HepG2 (cell line): Measurements from ENCODE around the gene RHOG. TPM values are rescaled to one million over a fixed set of nuclear protein-coding genes. Genes with fewer than 3 reads are reported as not detected.

ENCODE experiments used
- BRD4 ChIP-seq: sonication (generic); formaldehyde crosslinking; IDR thresholded peaks from 2 replicates; pipeline ENCODE4 v1.4.0; 2020; ENCODE audit warnings: missing genetic modification reagents
- MLLT10 ChIP-seq: sonication (generic); formaldehyde crosslinking; IDR thresholded peaks from 2 replicates; pipeline ENCODE4 v1.4.0; 2020; ENCODE audit warnings: missing genetic modification reagents
- MTF1 ChIP-seq: sonication (generic); formaldehyde crosslinking; IDR thresholded peaks from 2 replicates; pipeline ENCODE4 v1.5.0; 2020; ENCODE audit warnings: missing genetic modification reagents
- NFE2 ChIP-seq: sonication (generic); formaldehyde crosslinking; IDR thresholded peaks from 2 replicates; pipeline ENCODE4 v1.4.0; 2020; ENCODE audit warnings: missing genetic modification reagents
- NFIC ChIP-seq: IDR thresholded peaks from 2 replicates; pipeline ENCODE4 v1.6.1; 2012; ENCODE audit warnings: mild to moderate bottlenecking, low read length, inconsistent platforms
- NFYB ChIP-seq: sonication (generic); formaldehyde crosslinking; IDR thresholded peaks from 2 replicates; pipeline ENCODE4 v1.4.0; 2020; ENCODE audit warnings: missing genetic modification reagents
- SNAPC4 ChIP-seq: sonication (generic); formaldehyde crosslinking; IDR thresholded peaks from 2 replicates; pipeline ENCODE4 v1.4.0; 2020; ENCODE audit warnings: mild to moderate bottlenecking, missing genetic modification reagents
- SSRP1 ChIP-seq: IDR thresholded peaks from 2 replicates; pipeline ENCODE4 v1.6.1; 2016; ENCODE audit warnings: control low read depth
- THYN1 ChIP-seq: sonication (generic); formaldehyde crosslinking; IDR thresholded peaks from 2 replicates; pipeline ENCODE4 v1.8.1; 2023; ENCODE audit warnings: low read depth, mild to moderate bottlenecking, moderate library complexity, missing genetic modification reagents, borderline replicate concordance
- ZBTB1 ChIP-seq: sonication (generic); formaldehyde crosslinking; IDR thresholded peaks from 2 replicates; pipeline ENCODE4 v1.4.0; 2020; ENCODE audit warnings: missing genetic modification reagents, borderline replicate concordance
- ZBTB7B ChIP-seq: sonication (generic); formaldehyde crosslinking; IDR thresholded peaks from 2 replicates; pipeline ENCODE4 v1.4.0; 2020; ENCODE audit warnings: missing genetic modification reagents
- ZFP82 ChIP-seq: sonication (generic); formaldehyde crosslinking; IDR thresholded peaks from 2 replicates; pipeline ENCODE4 v1.5.1; 2020; ENCODE audit warnings: mild to moderate bottlenecking, missing genetic modification reagents, borderline replicate concordance
- ZNF598 ChIP-seq: sonication (generic); formaldehyde crosslinking; IDR thresholded peaks from 2 replicates; pipeline ENCODE4 v1.5.1; 2020; ENCODE audit warnings: mild to moderate bottlenecking, missing genetic modification reagents, borderline replicate concordance
- ZNF616 ChIP-seq: sonication (generic); formaldehyde crosslinking; IDR thresholded peaks from 2 replicates; pipeline ENCODE4 v1.5.0; 2020; ENCODE audit warnings: low read depth, mild to moderate bottlenecking, missing genetic modification reagents
- ZNF724P ChIP-seq: sonication (generic); formaldehyde crosslinking; IDR thresholded peaks from 2 replicates; pipeline ENCODE4 v1.8.0; 2022; ENCODE audit warnings: missing genetic modification reagents, borderline replicate concordance
- ZNF792 ChIP-seq: IDR thresholded peaks from 2 replicates; pipeline ENCODE4 v1.6.1; 2016
- ZSCAN25 ChIP-seq: sonication (generic); formaldehyde crosslinking; IDR thresholded peaks from 2 replicates; pipeline ENCODE4 v1.8.0; 2022; ENCODE audit warnings: mild to moderate bottlenecking, missing genetic modification reagents
- ZSCAN30 ChIP-seq: sonication (generic); formaldehyde crosslinking; IDR thresholded peaks from 2 replicates; pipeline ENCODE4 v1.5.0; 2020; ENCODE audit warnings: mild to moderate bottlenecking, missing genetic modification reagents
- polyA plus RNA-seq, 8 experiments: library from polyadenylated mRNA; depleted of rRNA in 3 of 8; stranded (reverse) in 7 of 8; unstranded in 1 of 8; fragments of >200 nt; fragmentation: Illumina TruSeq in 4 of 8; extraction: Trizol in 4 of 8; gene quantifications; 2 replicates each; pipeline versions ENCODE4 v1.2.1 to v1.2.3, GENCODE V29; 2011 to 2016; ENCODE audit warnings: low read depth in 4 of 8, missing spikeins in 1 of 8, mixed read lengths in 1 of 8; ENCODE audit not compliant: insufficient read depth in 1 of 8
- total RNA-seq, 5 experiments: library from RNA; depleted of rRNA; stranded (reverse); fragments of >200 nt; fragmentation: Illumina TruSeq; extraction: Trizol; gene quantifications; 2 replicates each; pipeline ENCODE4 v1.2.3, GENCODE V29; 2016; ENCODE audit warnings: low read depth in 1 of 5
- TF ChIP-seq, protein P1 (sequence below): sonication (generic); formaldehyde crosslinking; IDR thresholded peaks from 2 replicates; pipeline ENCODE4 v1.9.0; 2022; ENCODE audit warnings: missing genetic modification reagents, mild to moderate bottlenecking, borderline replicate concordance
- TF ChIP-seq, protein P2 (sequence below): sonication (generic); formaldehyde crosslinking; IDR thresholded peaks from 2 replicates; pipeline ENCODE4 v1.4.0; 2020; ENCODE audit warnings: missing genetic modification reagents
- TF ChIP-seq, protein P3 (sequence below): sonication (generic); formaldehyde crosslinking; IDR thresholded peaks from 2 replicates; pipeline ENCODE4 v1.8.1; 2023; ENCODE audit warnings: mild to moderate bottlenecking, missing genetic modification reagents, borderline replicate concordance

RHOG gene
- total and polyA plus RNA-seq, 2 of the 13 experiments (the other 11 are each of a cell fraction or from before 2014, with no cell fraction given), result 7.7 to 23.4 TPM

GRCh38 chr11:3797329-3798090, 43.2 kb downstream of the RHOG start, which contains the start of gene NUP98 (continued):
- TF ChIP-seq ZNF724P (CRISPR knock-in tag), result peak; percentile 52; the same call in 1 of the 2 replicates
- TF ChIP-seq ZSCAN25 (CRISPR knock-in tag), result peak; percentile 96
- TF ChIP-seq, protein P1, sequence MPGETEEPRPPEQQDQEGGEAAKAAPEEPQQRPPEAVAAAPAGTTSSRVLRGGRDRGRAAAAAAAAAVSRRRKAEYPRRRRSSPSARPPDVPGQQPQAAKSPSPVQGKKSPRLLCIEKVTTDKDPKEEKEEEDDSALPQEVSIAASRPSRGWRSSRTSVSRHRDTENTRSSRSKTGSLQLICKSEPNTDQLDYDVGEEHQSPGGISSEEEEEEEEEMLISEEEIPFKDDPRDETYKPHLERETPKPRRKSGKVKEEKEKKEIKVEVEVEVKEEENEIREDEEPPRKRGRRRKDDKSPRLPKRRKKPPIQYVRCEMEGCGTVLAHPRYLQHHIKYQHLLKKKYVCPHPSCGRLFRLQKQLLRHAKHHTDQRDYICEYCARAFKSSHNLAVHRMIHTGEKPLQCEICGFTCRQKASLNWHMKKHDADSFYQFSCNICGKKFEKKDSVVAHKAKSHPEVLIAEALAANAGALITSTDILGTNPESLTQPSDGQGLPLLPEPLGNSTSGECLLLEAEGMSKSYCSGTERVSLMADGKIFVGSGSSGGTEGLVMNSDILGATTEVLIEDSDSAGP, result peak; percentile 88; the same call in 1 of the 2 replicates
- TF ChIP-seq ZBTB7B (CRISPR knock-in tag), result peak; percentile 54; the same call in 1 of the 2 replicates
- no peak for TF ChIP-seq NFE2 (CRISPR knock-in tag)
- TF ChIP-seq, protein P2, sequence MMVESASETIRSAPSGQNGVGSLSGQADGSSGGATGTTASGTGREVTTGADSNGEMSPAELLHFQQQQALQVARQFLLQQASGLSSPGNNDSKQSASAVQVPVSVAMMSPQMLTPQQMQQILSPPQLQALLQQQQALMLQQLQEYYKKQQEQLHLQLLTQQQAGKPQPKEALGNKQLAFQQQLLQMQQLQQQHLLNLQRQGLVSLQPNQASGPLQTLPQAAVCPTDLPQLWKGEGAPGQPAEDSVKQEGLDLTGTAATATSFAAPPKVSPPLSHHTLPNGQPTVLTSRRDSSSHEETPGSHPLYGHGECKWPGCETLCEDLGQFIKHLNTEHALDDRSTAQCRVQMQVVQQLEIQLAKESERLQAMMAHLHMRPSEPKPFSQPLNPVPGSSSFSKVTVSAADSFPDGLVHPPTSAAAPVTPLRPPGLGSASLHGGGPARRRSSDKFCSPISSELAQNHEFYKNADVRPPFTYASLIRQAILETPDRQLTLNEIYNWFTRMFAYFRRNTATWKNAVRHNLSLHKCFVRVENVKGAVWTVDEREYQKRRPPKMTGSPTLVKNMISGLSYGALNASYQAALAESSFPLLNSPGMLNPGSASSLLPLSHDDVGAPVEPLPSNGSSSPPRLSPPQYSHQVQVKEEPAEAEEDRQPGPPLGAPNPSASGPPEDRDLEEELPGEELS (CRISPR knock-in tag), result peak; percentile 43; the same call in 1 of the 2 replicates
- TF ChIP-seq SNAPC4 (CRISPR knock-in tag), result no peak
- no peak for TF ChIP-seq MLLT10 (CRISPR knock-in tag)
- 0 out of 2 replicates have a peak, but pooled peaks have one; percentile 81 for TF ChIP-seq MTF1
- TF ChIP-seq THYN1 (CRISPR knock-in tag), result 0 out of 2 replicates have a peak, but pooled peaks have one; percentile 87
- no peak for TF ChIP-seq NFIC
- TF ChIP-seq NFYB, result peak; percentile 92
- peak; percentile 69; the same call in 1 of the 2 replicates for TF ChIP-seq ZNF616 (CRISPR knock-in tag)
- TF ChIP-seq ZFP82 (CRISPR knock-in tag), result peak; percentile 77; the same call in 1 of the 2 replicates
- TF ChIP-seq ZBTB1 (CRISPR knock-in tag), result no peak
- TF ChIP-seq SSRP1 (CRISPR knock-in tag), result no peak
- TF ChIP-seq ZNF792 (CRISPR knock-in tag), result 0 out of 2 replicates have a peak, but pooled peaks have one; percentile 51
- 0 out of 2 replicates have a peak, but pooled peaks have one; percentile 64 for TF ChIP-seq ZNF598 (CRISPR knock-in tag)
- TF ChIP-seq, protein P3, sequence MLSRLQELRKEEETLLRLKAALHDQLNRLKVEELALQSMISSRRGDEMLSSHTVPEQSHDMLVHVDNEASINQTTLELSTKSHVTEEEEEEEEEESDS (CRISPR knock-in tag), result peak; percentile 75; the same call in 1 of the 2 replicates
- no peak for TF ChIP-seq ZSCAN30 (CRISPR knock-in tag)
- peak; percentile 86; the same call in 1 of the 2 replicates for TF ChIP-seq BRD4
